Left lung (tissue), 10 donors: ENCODE data around the gene PCP2. TPM values are rescaled to one million over a fixed set of nuclear protein-coding genes. Genes with fewer than 3 reads are reported as not detected.

Source experiments
- ATAC-seq: fragments of 200-7000 bp; cut with Tn5 transposase; one replicate; pipeline ENCODE4 v1.9.1; 2020; ENCODE audit warnings: moderate library complexity
- DNase-seq, 4 donors: peaks; one replicate each; pipeline ENCODE4 v3.0.0-alpha.2; 2013 to 2020
- H3K27ac ChIP-seq, 2 donors: fragments of 200-600 bp; sonication (generic) in 1 of 2; one replicate each; pipeline versions ENCODE4 v1.5.0 to v1.8.0; 2020 to 2021
- H3K27me3 ChIP-seq, 2 donors: fragments of 200-600 bp; sonication (generic) in 1 of 2; one replicate each; pipeline versions ENCODE4 v1.5.0 to v1.8.0; 2020 to 2021
- H3K36me3 ChIP-seq, 2 donors: fragments of 200-600 bp; sonication (generic) in 1 of 2; one replicate each; pipeline versions ENCODE4 v1.5.0 to v1.8.0; 2020 to 2021
- H3K4me1 ChIP-seq, 2 donors: fragments of 200-600 bp; one replicate each; pipeline ENCODE4 v1.8.0; 2021
- H3K4me3 ChIP-seq, 2 donors: fragments of 200-600 bp; sonication (generic) in 1 of 2; one replicate each; pipeline versions ENCODE4 v1.5.0 to v1.8.0; 2020 to 2021; ENCODE audit warnings: mild to moderate bottlenecking in 1 of 2
- H3K9me3 ChIP-seq, 2 donors: fragments of 200-600 bp; sonication (generic) in 1 of 2; one replicate each; pipeline versions ENCODE4 v1.5.0 to v1.8.0; 2020 to 2021
- intact Hi-C, 2 donors: fragments of 100-400 bp; cut with DNase I; formaldehyde crosslinking; loops; one replicate each; pipeline versions ENCODE4 v1.11.2 to v1.14.2; 2022
- polyA plus RNA-seq, 6 donors: library from polyadenylated mRNA; unstranded; fragments of 120-200 nt; gene quantifications; one replicate each; pipeline ENCODE4 v1.2.1, GENCODE V29; 2013; ENCODE audit not compliant: insufficient read length in 6 of 6
- total RNA-seq, 2 donors: library from RNA; stranded (reverse); fragmentation: NEBNext Ultra II Directional; extraction: Animal tissue kit (Norgen Biotek cat#: 25700); gene quantifications; one replicate each; pipeline ENCODE4 v1.2.1, GENCODE V29; 2021
- TF ChIP-seq, protein P1 (sequence below), 2 donors: fragments of 200-600 bp; sonication (generic) in 1 of 2; IDR thresholded peaks; one replicate each; pipeline versions ENCODE4 v1.5.0 to v1.8.0; 2021; ENCODE audit warnings: antibody characterized with exemption in 2 of 2
- donor health status: DM: no; HTN: yes; CAD: no.
- donor health status: DM: no; HTN: no; CAD: no.

PCP2 gene
- total and polyA plus RNA-seq, 8 donors, result 0.57 to 1.8 (median 1.5) TPM

DNA sequence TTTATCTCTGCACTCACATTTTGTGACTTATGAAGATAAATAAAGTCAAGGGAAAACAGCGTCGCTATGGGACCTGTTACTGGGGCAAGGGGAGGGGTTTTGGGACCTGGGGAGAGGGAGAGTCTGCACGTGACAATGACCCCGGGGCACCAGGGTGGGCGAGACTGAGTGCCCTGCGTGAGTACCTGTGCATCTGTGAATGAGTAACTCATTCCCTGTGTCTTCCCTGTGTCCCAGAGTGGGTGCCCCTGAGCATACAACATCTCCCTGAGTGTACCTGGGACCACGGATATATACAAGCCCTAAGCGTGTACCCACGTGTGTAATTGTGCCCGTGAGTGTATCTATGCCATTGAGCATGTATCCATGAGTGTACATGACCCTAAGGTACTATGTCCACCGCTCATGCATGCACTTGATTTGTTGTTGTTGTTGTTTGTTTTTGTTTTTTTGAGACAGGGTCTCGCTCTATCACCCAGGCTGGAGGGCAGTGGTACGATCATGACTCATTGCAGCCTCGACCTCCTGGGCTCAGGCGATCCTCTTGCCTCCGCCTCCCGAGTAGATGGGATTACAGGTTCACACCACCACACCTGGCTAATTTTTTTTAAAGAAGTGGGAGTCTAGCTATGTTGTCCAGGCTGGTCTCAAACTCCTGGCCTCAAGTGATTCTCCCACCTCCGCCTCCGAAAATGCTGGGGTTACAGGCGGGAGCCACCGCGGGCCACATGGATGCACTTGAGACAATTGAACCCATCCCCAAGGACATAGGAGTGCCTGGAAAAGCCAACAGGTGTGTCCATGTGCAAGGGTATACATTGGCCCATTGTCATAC, 46.5 kb upstream of the PCP2 start:
- ATAC-seq, result no peak
- TF ChIP-seq, protein P1, sequence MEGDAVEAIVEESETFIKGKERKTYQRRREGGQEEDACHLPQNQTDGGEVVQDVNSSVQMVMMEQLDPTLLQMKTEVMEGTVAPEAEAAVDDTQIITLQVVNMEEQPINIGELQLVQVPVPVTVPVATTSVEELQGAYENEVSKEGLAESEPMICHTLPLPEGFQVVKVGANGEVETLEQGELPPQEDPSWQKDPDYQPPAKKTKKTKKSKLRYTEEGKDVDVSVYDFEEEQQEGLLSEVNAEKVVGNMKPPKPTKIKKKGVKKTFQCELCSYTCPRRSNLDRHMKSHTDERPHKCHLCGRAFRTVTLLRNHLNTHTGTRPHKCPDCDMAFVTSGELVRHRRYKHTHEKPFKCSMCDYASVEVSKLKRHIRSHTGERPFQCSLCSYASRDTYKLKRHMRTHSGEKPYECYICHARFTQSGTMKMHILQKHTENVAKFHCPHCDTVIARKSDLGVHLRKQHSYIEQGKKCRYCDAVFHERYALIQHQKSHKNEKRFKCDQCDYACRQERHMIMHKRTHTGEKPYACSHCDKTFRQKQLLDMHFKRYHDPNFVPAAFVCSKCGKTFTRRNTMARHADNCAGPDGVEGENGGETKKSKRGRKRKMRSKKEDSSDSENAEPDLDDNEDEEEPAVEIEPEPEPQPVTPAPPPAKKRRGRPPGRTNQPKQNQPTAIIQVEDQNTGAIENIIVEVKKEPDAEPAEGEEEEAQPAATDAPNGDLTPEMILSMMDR (IDR thresholded peaks at IDR 0.05), result no peak
- intact Hi-C loops, result loop anchor here in 1 of 2 donors (10.0 kb wide), 1 partner anchor 115 kb away; no protein-coding TSS in a partner anchor
- peak overlapping the region; percentile 85 to 96 for H3K4me3 ChIP-seq
- peak overlapping the region; percentile 65 to 98 for H3K27ac ChIP-seq
- H3K9me3 ChIP-seq, result no peaks in the 10 kb centered on the region
- no peak for DNase-seq
- H3K27me3 ChIP-seq, result peaks cover 0 to 33% of the 10 kb centered on the region in 2 donors
- H3K4me1 ChIP-seq, result peaks cover 0 to 39% of the 10 kb centered on the region in 2 donors
- H3K36me3 ChIP-seq, result peaks cover 0 to 41% of the 10 kb centered on the region in 2 donors

DNA sequence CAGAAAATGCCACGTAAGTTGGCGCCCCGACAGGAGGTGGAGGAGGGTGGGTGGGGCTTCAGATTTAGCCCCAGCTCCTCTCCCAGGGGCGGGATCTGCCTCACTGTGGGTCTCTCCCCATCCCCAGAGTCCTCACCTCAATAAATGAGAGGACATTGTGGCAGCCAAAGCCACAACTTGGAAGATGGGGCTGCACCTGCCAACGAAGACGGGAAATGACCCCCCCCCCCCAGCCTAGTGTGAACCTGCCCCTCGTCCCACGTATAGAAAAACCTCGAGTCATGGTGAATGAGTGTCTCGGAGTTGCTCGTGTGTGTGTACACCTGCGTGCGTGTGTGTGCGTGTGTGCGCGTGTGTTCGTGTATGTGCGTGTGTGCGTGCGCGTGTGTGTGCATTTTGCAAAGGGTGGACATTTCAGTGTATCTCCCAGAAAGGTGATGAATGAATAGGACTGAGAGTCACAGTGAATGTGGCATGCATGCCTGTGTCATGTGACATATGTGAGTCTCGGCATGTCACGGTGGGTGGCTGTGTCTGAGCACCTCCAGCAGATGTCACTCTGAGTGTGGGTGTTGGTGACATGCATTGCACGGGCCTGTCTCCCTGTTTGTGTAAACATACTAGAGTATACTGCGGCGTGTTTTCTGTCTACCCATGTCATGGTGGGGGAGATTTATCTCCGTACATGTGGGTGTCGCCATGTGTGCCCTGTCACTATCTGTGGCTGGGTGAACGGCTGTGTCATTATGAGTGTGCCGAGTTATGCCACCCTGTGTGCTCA, 45.6 kb upstream of the PCP2 start:
- Histone ChIP-seq H3K4me1 (peaks cover 0 to 44% of the 10 kb centered on the region in 2 donors), H3K27me3 (peaks cover 0 to 33% of the 10 kb centered on the region in 2 donors), H3K36me3 (peaks cover 0 to 32% of the 10 kb centered on the region in 2 donors), H3K4me3 (peak overlapping the region in 1 of 2 donors; percentile 96), H3K9me3 (no peaks in the 10 kb centered on the region), H3K27ac (peak overlapping the region in 1 of 2 donors; percentile 98)
- intact Hi-C loops, result no loop called here
- TF ChIP-seq, protein P1 (IDR thresholded peaks at IDR 0.05), result peak in 1 of 2 donors; percentile 25
- ATAC-seq, result no peak
- DNase-seq, result no peak

DNA sequence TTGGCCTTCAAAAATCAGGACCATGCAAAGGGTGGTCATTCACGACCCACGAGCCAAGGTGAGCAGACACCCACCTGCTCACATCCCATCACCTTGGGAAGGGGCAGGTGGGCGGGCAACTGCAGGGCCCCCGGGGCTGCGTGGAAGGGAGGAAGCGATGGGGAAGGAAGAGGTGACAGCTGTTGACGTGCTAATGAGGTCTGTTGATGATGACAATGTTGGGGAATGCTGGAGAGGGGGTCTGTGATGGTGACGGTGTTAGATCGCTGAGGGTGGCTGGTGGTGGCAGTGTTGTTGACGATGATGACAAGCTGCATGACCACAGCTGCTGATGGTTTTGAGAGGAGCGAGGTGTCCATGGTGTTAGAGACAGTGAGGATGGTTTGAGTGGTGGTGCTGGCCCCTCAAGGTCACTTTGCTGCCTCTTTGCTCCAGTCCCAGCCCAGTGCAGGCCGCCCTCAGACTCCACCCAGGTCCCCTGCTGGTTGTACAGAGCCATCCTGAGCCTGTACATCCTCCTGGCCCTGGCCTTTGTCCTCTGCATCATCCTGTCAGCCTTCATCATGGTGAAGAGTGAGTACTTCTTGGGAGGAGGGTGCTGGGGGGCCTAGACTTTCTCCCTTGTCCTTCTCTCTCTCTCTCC, 44.3 kb upstream of the PCP2 start:
- DNase-seq (no peak), ATAC-seq (no peak)
- H3K4me3 ChIP-seq, result peak overlapping the region in 1 of 2 donors; percentile 96
- H3K27ac ChIP-seq, result peak overlapping the region in 1 of 2 donors; percentile 98
- peaks cover 0 to 1% of the 10 kb centered on the region in 2 donors for H3K9me3 ChIP-seq
- intact Hi-C loops, result no loop called here
- H3K4me1 ChIP-seq, result peaks cover 0 to 47% of the 10 kb centered on the region in 2 donors
- H3K36me3 ChIP-seq, result peaks cover 0 to 19% of the 10 kb centered on the region in 2 donors
- H3K27me3 ChIP-seq, result peaks cover 0 to 33% of the 10 kb centered on the region in 2 donors
- TF ChIP-seq, protein P1 (IDR thresholded peaks at IDR 0.05), result no peak

DNA sequence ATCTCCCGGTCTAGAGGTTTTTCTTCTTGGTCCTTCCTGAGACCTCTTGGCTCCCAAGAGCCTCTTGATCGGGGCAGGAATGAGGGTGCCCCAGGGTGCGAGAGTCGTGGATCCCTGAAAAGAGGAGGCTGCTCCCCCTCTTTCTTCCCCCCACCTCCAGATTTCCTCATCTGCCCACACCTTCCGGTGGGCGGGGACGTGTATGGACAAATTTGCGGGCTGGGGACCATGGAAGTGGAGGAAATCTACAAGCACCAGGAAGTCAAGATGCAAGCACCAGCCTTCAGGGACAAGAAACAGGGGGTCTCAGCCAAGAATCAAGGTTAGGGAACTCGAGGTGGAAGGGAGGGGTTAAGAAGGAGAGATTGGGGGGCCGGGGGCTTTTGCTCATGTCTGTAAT, 43.3 kb upstream of the PCP2 start, which contains the start of gene MCEMP1:
TSS of gene MCEMP1 (plus strand) at position 237 of the 400 bp plus-strand sequence. CDS start at position 268, 31 bp downstream.
- DNase-seq (peak in 1 of 4 donors; percentile 90), ATAC-seq (no peak)
- Histone ChIP-seq H3K27me3 (peaks cover 0 to 41% of the 10 kb centered on the region in 2 donors), H3K36me3 (peaks cover 0 to 10% of the 10 kb centered on the region in 2 donors), H3K4me3 (peak within 1 kb of the TSS in 1 of 2 donors; percentile 96), H3K27ac (peak within 1 kb of the TSS in 1 of 2 donors; percentile 98), H3K9me3 (peaks cover 0 to 1% of the 10 kb centered on the region in 2 donors), H3K4me1 (peaks cover 0 to 37% of the 10 kb centered on the region in 2 donors)
- intact Hi-C loops, result no loop called here
- TF ChIP-seq, protein P1 (IDR thresholded peaks at IDR 0.05), result no peak
